Measurements from ENCODE around the gene PCDH20.

- no peak for TF ChIP-seq CTCF (IDR thresholded peaks at IDR 0.05)
- TF ChIP-seq POLR2A (IDR thresholded peaks at IDR 0.05) = no peak
These were observed 24.2 kb downstream of the PCDH20 start for GRCh38 chr13:61391426-61391825.

All from esophagus squamous epithelium (tissue), 4 donors.